H9 (cell line): ENCODE results near the gene ZNF646. TPM values are rescaled to one million over a fixed set of nuclear protein-coding genes. Genes with fewer than 3 reads are reported as not detected.

Source experiments
- DNase-seq: peaks from one replicate; pipeline ENCODE4 v3.0.0-alpha.2; 2017
- H2AFZ ChIP-seq: one replicate; pipeline ENCODE4 v1.6.1; 2013; ENCODE audit warnings: mild to moderate bottlenecking, low read length, control low read depth, moderate library complexity
- H2AK5ac ChIP-seq: 2 replicates; pipeline ENCODE4 v1.6.1; 2013; ENCODE audit warnings: low read length, control low read depth, mixed read lengths; ENCODE audit not compliant: insufficient read length
- H2BK120ac ChIP-seq: one replicate; pipeline ENCODE4 v1.6.1; 2013; ENCODE audit warnings: low read depth, mild to moderate bottlenecking, low read length, control low read depth, inconsistent platforms; ENCODE audit not compliant: poor library complexity, severe bottlenecking
- H2BK12ac ChIP-seq: 2 replicates; pipeline ENCODE4 v1.6.1; 2013; ENCODE audit warnings: low read length, control low read depth, mixed read lengths, low read depth; ENCODE audit not compliant: insufficient read length
- H2BK15ac ChIP-seq: 2 replicates; pipeline ENCODE4 v1.6.1; 2013; ENCODE audit warnings: low read depth, low read length, control low read depth
- H2BK20ac ChIP-seq: one replicate; pipeline ENCODE4 v1.6.1; 2013; ENCODE audit warnings: low read depth, mild to moderate bottlenecking, low read length, control low read depth, inconsistent platforms; ENCODE audit not compliant: poor library complexity, severe bottlenecking
- H2BK5ac ChIP-seq: 2 replicates; pipeline ENCODE4 v1.6.1; 2013; ENCODE audit warnings: low read length, control low read depth, mixed read lengths; ENCODE audit not compliant: insufficient read length
- H3K14ac ChIP-seq: 2 replicates; pipeline ENCODE4 v1.6.1; 2013; ENCODE audit warnings: low read length, control low read depth; ENCODE audit not compliant: insufficient read depth
- H3K18ac ChIP-seq: 2 replicates; pipeline ENCODE4 v1.6.1; 2013; ENCODE audit warnings: low read depth, mild to moderate bottlenecking, mixed read lengths, low read length, control low read depth; ENCODE audit not compliant: insufficient read length
- H3K23ac ChIP-seq: 2 replicates; pipeline ENCODE4 v1.6.1; 2013; ENCODE audit warnings: low read length, control low read depth, mixed read lengths, low read depth; ENCODE audit not compliant: insufficient read length
- H3K23me2 ChIP-seq: 2 replicates; pipeline ENCODE4 v1.6.1; 2013; ENCODE audit warnings: low read depth, mild to moderate bottlenecking, mixed read lengths, low read length, control low read depth; ENCODE audit not compliant: insufficient read length, poor library complexity, severe bottlenecking
- H3K27ac ChIP-seq: 2 replicates; pipeline ENCODE4 v1.5.1; 2013; ENCODE audit warnings: low read length, control low read depth, mixed read lengths, low read depth; ENCODE audit not compliant: insufficient read length
- H3K27me3 ChIP-seq: 2 replicates; pipeline ENCODE4 v1.6.1; 2013; ENCODE audit warnings: low read length, control low read depth, inconsistent platforms; ENCODE audit not compliant: insufficient read depth
- H3K4ac ChIP-seq: 2 replicates; pipeline ENCODE4 v1.6.1; 2013; ENCODE audit warnings: low read depth, mild to moderate bottlenecking, control low read depth, inconsistent platforms, low read length, moderate library complexity
- H3K4me1 ChIP-seq: 2 replicates; pipeline ENCODE4 v1.6.1; 2013; ENCODE audit warnings: low read length, control low read depth, inconsistent platforms; ENCODE audit not compliant: insufficient read depth
- H3K4me2 ChIP-seq: 2 replicates; pipeline ENCODE4 v1.6.1; 2013; ENCODE audit warnings: low read length, control low read depth, mixed read lengths; ENCODE audit not compliant: insufficient read length, insufficient read depth
- H3K56ac ChIP-seq: 2 replicates; pipeline ENCODE4 v1.6.1; 2013; ENCODE audit warnings: low read depth, mild to moderate bottlenecking, mixed read lengths, low read length, control low read depth; ENCODE audit not compliant: insufficient read length
- H3K79me1 ChIP-seq: 2 replicates; pipeline ENCODE4 v1.6.1; 2013; ENCODE audit warnings: low read depth, mild to moderate bottlenecking, moderate library complexity, low read length, control low read depth, inconsistent platforms; ENCODE audit not compliant: insufficient read depth, poor library complexity, severe bottlenecking
- H3K79me2 ChIP-seq: 2 replicates; pipeline ENCODE4 v1.6.1; 2013; ENCODE audit warnings: low read length, control low read depth, inconsistent platforms; ENCODE audit not compliant: insufficient read depth
- H3K9ac ChIP-seq: 2 replicates; pipeline ENCODE4 v1.6.1; 2013; ENCODE audit warnings: low read length, control low read depth, mixed read lengths; ENCODE audit not compliant: insufficient read length; ENCODE audit errors: extremely low read depth
- H3K9me3 ChIP-seq: one replicate; pipeline ENCODE4 v1.6.1; 2013; ENCODE audit warnings: low read depth, low read length, inconsistent platforms; ENCODE audit not compliant: control insufficient read depth
- H3T11ph ChIP-seq: one replicate; pipeline ENCODE4 v1.6.1; 2013; ENCODE audit warnings: mild to moderate bottlenecking, low read length, control low read depth, inconsistent platforms
- H4K20me1 ChIP-seq: one replicate; pipeline ENCODE4 v1.6.1; 2013; ENCODE audit not compliant: control insufficient read depth, insufficient read length, insufficient read depth
- H4K5ac ChIP-seq: 2 replicates; pipeline ENCODE4 v1.6.1; 2013; ENCODE audit warnings: low read depth, mild to moderate bottlenecking, mixed read lengths, low read length, control low read depth; ENCODE audit not compliant: insufficient read length
- H4K8ac ChIP-seq: replicated peaks from 2 replicates; pipeline ENCODE4 v1.6.1; 2013; ENCODE audit warnings: low read length, control low read depth, mixed read lengths, low read depth; ENCODE audit not compliant: insufficient read length
- H4K91ac ChIP-seq: 2 replicates; pipeline ENCODE4 v1.6.1; 2013; ENCODE audit warnings: low read depth, mild to moderate bottlenecking, moderate library complexity, mixed read lengths, low read length, control low read depth; ENCODE audit not compliant: insufficient read length
- H3K27ac Mint-ChIP-seq, 3 experiments: 2 replicates in 2 of 3; 3 replicates in 1 of 3; pipeline ENCODE4 v1.8.0; 2020 to 2021; ENCODE audit warnings: mixed read lengths in 3 of 3, mild to moderate bottlenecking in 1 of 3, moderate library complexity in 1 of 3
- H3K27me3 Mint-ChIP-seq: 2 replicates; pipeline ENCODE4 v1.8.0; 2021; ENCODE audit warnings: low read depth, mild to moderate bottlenecking, moderate library complexity, mixed read lengths
- H3K36me3 Mint-ChIP-seq, 3 experiments: 2 replicates in 2 of 3; 3 replicates in 1 of 3; pipeline ENCODE4 v1.8.0; 2020 to 2021; ENCODE audit warnings: low read depth in 3 of 3, mixed read lengths in 3 of 3; ENCODE audit not compliant: insufficient read depth in 1 of 3
- H3K4me1 Mint-ChIP-seq, 2 experiments: 2 replicates each; pipeline ENCODE4 v1.8.0; 2020; ENCODE audit warnings: mixed read lengths in 2 of 2
- H3K4me3 Mint-ChIP-seq, 2 experiments: 2 replicates in 1 of 2; 3 replicates in 1 of 2; pipeline ENCODE4 v1.8.0; 2020 to 2021; ENCODE audit warnings: mild to moderate bottlenecking in 2 of 2, mixed read lengths in 2 of 2, moderate library complexity in 1 of 2
- H3K9me3 Mint-ChIP-seq, 2 experiments: 2 replicates in 1 of 2; 3 replicates in 1 of 2; pipeline ENCODE4 v1.8.0; 2020; ENCODE audit warnings: mild to moderate bottlenecking in 2 of 2, mixed read lengths in 2 of 2, moderate library complexity in 1 of 2
- WGBS: extraction: QIAGEN DNeasy Blood & Tissue Kit; methylation state at CpG from one replicate; pipeline ENCODE4 v1.1.7; 2013; ENCODE audit warnings: missing lambda C conversion rate, low lambda C conversion rate, mixed read lengths; ENCODE audit not compliant: insufficient read length; ENCODE audit errors: extremely low coverage; 5-methylcytosine and 5-hydroxymethylcytosine counted together
- total RNA-seq: library from RNA; stranded (reverse); gene quantifications from 2 replicates; pipeline ENCODE4 v1.2.1, GENCODE V29; 2021
- TF ChIP-seq, protein P1 (sequence below): fragments of 200-600 bp; sonication (generic); conservative IDR thresholded peaks from 3 replicates; pipeline ENCODE4 v1.8.0; 2021; ENCODE audit warnings: antibody characterized with exemption, mild to moderate bottlenecking

ZNF646 gene
- total RNA-seq, 1 experiment from 2014 or later = 29.2 TPM

DNA sequence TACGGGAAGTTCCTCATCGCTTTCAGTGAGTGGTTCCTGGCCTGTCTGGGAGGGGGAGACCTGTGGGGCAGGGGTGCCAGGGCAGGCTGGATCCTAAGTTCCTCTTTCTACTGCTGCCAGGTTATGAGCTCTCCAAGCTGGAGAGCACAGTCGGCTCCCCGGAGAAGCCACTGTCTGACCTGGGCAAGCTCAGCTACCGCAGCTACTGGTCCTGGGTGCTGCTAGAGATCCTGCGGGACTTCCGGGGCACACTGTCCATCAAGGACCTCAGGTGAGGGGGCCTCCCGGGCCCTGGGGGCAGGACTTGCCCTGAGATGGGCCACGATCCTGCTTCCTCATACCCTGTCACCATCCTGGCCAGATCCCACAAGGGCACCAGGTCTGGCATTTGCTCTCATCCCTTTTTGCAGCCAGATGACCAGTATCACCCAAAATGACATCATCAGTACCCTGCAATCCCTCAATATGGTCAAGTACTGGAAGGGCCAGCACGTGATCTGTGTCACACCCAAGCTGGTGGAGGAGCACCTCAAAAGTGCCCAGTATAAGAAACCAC is 56.2 kb downstream of the ZNF646 start:
- Histone ChIP-seq H3K18ac (no peak overlapping the region), H3K14ac (no peak overlapping the region), H3K79me1 (peaks cover 5% of the 10 kb centered on the region), H3K4me2 (no peak overlapping the region), H3K4ac (no peak overlapping the region), H4K8ac (no peak overlapping the region), H3T11ph (no peak overlapping the region), H3K4me1 (peaks cover 15% of the 10 kb centered on the region; the same call in 1 of the 2 replicates), H4K20me1 (no peaks in the 10 kb centered on the region), H3K56ac (no peak overlapping the region), H2AFZ (no peak overlapping the region), H4K5ac (no peak overlapping the region), H2BK20ac (no peak overlapping the region), H3K23ac (no peak overlapping the region), H3K27me3 (no peaks in the 10 kb centered on the region), H3K23me2 (peaks cover 5% of the 10 kb centered on the region), H3K9ac (no peak overlapping the region), H3K79me2 (peaks cover 4% of the 10 kb centered on the region; the same call in 1 of the 2 replicates), H2BK5ac (no peak overlapping the region), H4K91ac (no peak overlapping the region), H3K9me3 (no peaks in the 10 kb centered on the region), H2BK120ac (no peak overlapping the region), H3K27ac (peak overlapping the region; percentile 3), H2BK12ac (no peak overlapping the region), H2AK5ac (no peak overlapping the region), H2BK15ac (no peak overlapping the region)
- DNase-seq = no peak
- H3K36me3 Mint-ChIP-seq = peaks cover 29 to 50% (median 45%) of the 10 kb centered on the region in 3 experiments
- peak overlapping the region; percentile 68 to 97 (median 84); a peak in 6 of 7 replicates for H3K27ac Mint-ChIP-seq
- H3K4me1 Mint-ChIP-seq = peaks cover 39 to 42% of the 10 kb centered on the region in 2 experiments
- no peaks in the 10 kb centered on the region for H3K27me3 Mint-ChIP-seq
- H3K4me3 Mint-ChIP-seq = peak overlapping the region in 1 of 2 experiments; percentile 13; a peak in 2 of 5 replicates
- TF ChIP-seq, protein P1, sequence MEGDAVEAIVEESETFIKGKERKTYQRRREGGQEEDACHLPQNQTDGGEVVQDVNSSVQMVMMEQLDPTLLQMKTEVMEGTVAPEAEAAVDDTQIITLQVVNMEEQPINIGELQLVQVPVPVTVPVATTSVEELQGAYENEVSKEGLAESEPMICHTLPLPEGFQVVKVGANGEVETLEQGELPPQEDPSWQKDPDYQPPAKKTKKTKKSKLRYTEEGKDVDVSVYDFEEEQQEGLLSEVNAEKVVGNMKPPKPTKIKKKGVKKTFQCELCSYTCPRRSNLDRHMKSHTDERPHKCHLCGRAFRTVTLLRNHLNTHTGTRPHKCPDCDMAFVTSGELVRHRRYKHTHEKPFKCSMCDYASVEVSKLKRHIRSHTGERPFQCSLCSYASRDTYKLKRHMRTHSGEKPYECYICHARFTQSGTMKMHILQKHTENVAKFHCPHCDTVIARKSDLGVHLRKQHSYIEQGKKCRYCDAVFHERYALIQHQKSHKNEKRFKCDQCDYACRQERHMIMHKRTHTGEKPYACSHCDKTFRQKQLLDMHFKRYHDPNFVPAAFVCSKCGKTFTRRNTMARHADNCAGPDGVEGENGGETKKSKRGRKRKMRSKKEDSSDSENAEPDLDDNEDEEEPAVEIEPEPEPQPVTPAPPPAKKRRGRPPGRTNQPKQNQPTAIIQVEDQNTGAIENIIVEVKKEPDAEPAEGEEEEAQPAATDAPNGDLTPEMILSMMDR = no peak
- WGBS = no CpG with 5 or more reads among the region's 10 CpGs
- H3K9me3 Mint-ChIP-seq = no peaks in the 10 kb centered on the region
